Neural progenitor cell (in vitro differentiated cells): Measurements from ENCODE around the gene SLC6A12.

Source experiments
- CTCF ChIP-seq: fragments of 200-600 bp; sonication (generic); IDR thresholded peaks from 2 replicates; pipeline ENCODE4 v1.5.1; 2017; ENCODE audit warnings: antibody characterized with exemption, mild to moderate bottlenecking
- EZH2 ChIP-seq: fragments of 200-600 bp; sonication (generic); IDR thresholded peaks from 2 replicates; pipeline ENCODE4 v1.6.1; 2017; ENCODE audit warnings: antibody characterized with exemption, mild to moderate bottlenecking, moderate library complexity
- EZH2phosphoT487 ChIP-seq: fragments of 200-600 bp; sonication (generic); IDR thresholded peaks from 2 replicates; pipeline ENCODE4 v1.6.1; 2017; ENCODE audit warnings: antibody characterized with exemption

GRCh38 chr12:148676-149416 lies 65.1 kb downstream of the SLC6A12 start:
- TF ChIP-seq CTCF (no peak), EZH2phosphoT487 (no peak), EZH2 (no peak)
